DMS114 treated with DMSO at 0.1 percent for 48 hours (cell line): ENCODE data around the gene AUTS2.

Source experiments
- DNase-seq: peaks from one replicate; lab custom pipeline; 2025; ENCODE audit not compliant: unreplicated experiment; lab: John Stamatoyannopoulos, UW

The AUTS2 gene

DNA sequence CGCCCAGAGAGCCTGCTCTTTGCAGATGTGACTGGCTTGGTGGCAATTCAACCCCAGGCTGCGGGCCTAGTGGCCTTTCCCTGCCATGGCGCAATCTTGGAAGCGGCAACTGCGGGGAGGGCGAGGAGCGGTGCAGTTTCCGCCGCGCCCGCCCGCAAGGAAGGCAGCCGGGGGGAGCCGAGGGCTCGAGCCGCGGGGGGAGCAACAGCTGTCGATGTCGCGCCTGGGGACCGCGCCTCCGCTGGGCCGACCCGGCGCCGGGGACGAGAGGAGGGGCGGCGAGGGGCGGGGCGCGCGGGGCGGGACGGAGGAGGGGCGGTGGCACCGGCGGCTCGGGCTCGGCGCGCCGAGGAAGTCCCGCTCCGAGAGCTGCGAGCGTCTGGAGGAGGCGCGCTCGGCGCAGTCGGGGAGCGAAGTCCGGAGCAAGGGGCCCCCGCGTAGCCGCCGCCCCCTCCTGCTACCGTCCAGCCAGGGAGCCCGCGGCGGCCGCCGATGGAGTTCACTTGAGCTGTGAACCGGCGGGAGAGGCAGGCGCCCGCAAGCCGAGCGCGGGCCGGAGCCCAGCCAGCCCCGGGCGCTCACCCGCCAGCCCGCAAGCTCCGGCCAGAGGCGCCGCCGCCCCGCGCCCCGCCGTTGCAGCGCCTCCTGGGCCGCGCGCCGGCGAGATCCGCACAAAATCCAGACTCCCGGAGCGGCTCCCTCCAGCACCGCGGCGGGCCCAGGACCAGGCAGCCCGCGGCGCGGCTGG lies 1095.6 kb downstream of the AUTS2 start:
- peak; percentile 22 for DNase-seq

DNA sequence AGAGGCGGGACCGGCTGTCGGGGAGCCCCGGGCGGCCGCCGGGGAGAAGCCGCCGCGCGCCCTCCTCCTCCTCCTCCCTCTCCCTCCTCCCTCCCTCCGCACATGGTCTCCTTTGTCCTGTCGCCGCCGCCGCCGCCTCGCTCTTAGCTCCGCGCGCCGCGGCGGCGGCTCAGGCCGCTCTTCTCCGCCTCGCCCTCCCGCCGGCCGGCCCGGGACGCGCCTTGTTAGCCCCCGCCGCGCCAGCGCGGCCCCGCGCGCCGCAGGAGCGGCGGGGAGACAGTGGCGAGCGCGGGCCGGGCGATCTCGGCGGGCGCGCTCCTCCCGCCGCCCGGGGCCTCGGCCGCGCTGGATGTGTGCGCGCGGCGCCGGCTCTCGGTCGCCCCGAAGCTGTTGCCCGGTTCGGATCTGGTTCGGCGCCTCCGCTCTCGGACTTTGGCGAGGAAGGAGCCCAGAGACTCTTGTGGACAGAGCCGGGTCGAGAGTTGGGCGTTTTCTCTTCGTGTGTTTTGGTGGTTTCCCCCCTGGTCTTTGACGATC lies 1096.2 kb downstream of the AUTS2 start:
- DNase-seq, result no peak

DNA sequence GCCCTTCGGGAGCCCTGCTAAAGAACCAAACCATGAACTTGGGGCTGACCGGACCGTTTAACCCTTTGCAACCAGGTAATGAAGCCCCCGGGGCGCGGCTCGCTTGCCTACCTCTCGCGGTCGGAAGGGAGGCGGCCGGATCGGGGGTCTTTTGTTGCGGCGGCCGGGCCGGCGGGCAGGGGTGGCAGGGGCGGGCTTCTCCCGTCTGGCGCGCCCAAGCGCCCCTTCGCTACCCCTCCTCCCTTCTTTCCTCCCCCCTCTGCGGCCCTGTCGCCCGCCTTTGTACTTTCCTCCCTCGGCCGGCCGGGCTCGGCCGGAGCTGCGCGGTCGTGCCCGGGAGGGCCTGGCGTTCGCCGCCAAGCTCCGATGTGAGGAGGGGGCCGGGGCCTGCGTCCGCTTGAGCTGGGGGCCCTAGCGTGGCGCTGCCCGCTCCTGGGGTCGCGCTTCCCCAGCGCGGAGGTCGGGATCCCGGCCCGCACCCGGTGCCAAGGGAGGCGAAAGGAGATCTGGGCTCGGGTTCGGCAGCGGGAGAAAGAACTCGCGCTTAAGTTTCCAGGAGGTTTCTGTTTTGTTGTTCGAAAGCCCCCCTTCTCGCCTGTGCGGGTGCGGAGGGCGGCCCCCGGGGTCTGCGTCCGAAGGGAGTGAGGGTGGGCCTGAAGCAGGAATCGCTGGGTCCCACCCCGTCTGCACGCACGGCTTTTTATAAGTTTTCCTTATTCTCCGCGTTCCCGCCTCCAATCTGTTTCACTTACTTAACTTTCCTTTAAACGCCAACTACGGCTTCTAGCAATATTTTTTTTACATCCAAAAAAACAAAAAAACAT lies 1096.9 kb downstream of the AUTS2 start:
- no peak for DNase-seq

DNA sequence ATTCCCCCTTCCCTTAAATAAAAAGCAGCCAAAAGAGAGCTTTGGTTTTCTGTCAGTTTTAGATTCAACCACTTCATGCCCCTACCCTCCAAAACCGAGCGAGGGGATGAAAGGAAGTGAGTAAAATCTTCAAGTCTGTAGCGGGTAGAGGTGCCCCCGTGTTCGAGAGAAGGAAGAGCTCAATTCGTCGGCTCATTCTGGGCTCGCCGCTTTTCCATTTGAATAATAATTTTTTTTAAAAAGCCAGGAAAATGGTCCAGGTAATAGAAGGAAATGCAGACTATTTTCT lies 1097.5 kb downstream of the AUTS2 start:
- DNase-seq, result peak; percentile 22

DNA sequence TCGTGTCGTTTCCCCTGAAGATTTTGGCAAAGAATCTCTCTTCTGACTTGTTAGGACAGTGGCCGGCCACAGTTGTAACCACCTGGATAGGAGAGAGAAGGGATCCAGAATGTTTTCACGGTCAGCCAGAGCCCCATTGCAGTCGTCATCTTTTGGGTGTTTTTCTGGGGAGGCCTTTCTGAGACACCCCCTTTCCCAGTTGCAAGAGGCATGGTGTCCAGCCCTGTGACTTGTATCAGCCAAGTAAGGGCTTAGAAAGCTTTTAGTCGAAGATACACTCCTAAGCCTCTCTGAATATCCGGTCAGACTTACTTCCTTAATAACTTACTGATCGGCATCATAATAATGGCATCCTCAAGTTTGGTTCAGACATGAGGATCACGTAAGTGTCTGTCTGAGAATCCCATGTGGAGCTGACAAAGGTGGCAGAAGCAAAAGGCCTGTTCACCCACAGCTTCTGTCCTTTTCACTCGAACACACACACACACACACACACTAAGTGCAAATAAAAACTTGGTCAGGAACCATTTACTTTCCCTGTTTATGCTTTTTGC lies 1098.0 kb downstream of the AUTS2 start:
- DNase-seq, result peak; percentile 22

DNA sequence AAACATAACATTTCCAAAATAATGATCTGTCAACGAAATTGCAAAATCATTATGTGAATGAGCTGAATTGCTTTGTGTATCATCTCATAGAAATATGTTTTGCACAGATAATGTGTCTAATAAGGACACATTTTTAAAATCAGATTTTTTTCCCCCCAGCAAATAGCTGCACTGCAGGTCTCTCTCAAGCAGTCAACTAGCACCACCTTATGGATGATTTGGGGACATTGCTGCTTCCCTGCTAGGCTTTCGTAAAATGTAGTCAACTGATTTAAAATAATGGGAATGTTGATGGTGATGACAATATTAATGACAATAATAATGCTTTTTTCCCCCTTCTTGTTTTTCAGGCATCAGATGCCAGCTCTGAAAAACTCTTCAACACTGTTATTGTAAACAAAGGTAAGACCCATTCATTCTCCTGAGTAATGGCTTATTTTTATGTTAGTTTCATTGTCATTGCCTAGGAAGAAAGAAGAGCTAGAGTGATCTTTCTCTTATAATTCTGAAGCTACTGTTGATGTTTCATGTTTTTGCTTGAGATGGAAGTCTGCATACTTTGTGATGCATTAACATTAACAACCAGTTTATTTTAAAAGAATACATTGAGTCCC lies 1100.1 kb downstream of the AUTS2 start:
- DNase-seq, result peak; percentile 60

DNA sequence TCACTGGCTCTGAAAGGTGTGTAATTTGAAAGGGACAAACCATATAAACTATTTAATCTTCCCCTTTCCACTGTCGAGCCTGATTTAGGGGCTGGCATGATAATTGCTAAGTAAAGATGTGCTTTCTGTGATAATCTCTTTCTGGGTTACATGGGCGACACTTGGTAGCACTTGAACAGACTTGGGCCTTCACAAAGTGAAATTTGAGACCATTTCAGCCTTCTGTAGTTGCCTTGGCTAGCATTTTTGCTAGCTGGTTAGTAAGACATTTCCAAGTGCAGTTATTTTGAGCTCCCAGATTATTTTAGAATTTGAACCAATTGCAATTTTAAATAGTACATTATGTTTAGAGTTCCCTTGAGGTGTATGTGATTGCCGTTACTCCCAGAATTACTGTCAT lies 1101.0 kb downstream of the AUTS2 start:
- DNase-seq, result no peak

DNA sequence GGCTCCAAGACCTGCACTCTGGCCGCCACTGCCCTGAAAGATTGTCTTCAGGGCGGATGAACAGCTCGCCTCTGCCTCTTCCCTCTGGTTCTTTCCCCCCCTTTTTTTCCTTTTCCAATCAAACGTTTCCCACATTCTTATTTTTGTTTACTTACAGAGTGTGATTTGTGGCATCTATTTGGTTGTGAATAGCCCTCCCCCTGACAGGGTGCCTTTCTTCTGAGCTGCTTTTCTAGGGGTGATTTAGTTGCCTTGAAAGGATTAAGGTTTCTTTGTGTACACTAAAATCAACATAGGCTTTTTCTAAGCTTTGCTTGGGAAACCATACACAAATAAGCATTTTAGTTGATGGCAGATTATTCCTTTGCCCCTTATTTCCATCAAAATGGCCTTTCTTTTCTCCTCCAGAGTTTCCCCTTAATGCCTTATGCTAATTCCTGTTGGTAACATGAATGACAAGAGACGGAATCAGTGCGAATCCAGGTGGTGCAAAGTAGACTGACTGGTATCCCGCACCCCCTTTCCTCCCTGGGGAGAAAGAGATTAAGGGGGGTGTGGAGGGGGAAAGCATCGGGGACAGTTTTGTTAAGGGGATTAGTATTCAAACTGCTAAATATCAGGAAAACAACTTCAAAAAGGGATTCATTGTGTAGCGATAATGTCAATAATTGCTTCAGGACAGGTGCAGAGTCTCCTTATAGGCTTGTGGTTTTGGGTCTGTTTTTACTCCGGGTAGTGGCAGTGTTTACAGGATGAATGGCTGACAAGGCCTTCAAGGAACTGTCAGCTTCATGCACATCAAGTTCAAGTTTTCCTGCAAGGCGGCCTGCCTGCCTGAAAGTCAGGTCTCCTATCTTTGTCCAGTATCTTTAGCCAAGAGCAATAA lies 1102.0 kb downstream of the AUTS2 start:
- no peak for DNase-seq

DNA sequence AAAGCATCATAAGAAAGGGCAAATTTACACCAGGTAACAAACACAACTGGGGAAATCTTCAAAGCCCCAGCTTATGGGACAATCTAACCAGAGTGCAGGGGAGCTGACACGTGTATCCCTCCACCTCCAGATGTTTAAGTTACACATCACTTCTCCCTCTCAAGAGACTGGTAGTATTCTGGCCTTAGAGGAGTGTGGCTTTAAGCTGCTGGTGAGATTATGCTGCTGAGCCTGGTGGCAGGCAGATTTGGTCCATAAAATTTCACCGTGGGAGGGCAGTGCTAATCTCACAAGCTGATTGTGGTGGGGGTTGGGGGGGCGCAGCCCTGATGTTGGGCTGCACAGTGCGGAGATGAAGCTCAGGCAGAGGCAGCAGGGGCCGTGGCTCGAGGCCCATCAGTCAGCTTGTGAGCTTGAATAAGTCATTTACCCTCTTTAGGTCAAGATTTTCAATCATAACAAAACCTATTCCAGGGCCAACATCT lies 1102.7 kb downstream of the AUTS2 start:
- no peak for DNase-seq

DNA sequence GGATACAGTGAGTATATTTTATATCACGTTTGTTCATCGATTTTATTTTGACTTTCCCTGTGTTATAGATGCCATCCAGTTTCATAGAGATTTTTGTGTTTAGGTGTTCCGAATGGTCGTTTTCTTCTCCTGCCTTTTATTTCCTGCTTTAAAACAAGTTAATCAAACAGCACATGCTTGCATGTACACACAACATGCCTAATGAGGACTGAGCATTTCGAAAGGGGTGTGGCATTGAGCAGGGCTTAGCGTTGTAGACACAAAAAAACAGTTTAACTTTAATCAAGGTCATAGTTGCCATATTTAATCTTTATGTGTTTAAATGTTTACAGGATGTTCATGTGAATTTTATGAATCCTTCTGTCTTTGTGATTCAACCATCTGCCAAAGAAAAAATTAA lies 1103.2 kb downstream of the AUTS2 start:
- DNase-seq, result no peak

DNA sequence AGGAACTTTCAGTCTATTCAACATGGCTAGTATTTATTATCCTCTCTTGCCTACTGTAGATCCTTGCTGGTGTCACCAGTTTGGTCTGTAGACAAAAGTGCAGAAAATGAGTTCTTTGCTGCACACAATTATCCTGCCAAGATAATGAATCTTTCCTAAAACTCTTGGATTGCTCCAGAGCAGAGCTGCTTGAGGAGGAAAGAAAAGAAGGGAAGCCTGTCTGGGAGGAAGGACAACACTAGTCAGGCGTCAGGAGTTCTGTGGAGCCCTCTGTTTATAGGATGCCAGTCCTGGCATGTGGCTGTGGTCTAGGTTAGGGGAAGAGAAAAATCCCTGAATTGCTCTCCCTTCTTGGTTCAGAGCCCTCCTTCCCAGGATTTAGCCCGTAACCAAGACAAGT lies 1103.7 kb downstream of the AUTS2 start:
- DNase-seq, result no peak

DNA sequence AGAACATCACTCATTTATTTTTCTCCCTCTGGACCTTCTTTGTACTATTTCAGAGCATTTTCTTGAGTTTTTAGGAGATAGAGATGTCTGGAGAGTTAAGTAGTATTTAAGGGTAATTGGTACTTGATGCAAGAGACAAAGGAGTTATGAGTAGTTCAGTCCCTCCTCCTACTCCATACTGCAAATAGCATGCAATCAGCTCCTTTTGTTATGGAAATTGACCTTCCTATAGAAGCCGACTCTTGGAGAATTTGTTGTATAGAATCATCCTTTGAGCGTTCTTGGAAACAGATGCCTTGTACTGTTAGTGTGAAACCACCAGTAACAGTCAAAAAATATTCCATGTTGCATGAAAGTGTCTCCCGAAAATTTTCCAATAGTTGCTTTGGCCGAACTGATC lies 1105.5 kb downstream of the AUTS2 start:
- no peak for DNase-seq

DNA sequence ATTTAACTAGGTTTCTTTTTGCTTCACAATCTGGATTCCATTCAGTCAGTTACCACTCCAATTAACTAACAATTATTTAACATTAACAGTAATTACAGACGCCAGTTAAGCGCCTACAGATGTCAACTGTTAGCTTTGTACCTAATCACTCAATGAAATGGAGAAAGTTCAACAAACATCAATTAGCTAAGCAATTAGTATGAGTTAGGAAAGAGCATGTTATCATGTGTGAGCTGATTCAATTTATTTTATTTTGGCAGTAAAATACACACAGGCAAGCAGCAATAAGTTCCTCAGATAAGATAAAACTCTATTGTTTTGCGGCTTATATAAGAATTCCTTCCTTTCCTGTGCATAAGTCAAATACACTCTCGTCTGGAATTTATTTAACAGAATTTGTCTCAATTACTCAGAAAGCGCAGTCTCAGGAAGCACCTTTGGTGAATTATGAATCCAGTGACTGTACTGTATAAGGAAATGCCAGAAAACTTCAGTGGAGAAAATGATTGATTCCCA lies 1106.6 kb downstream of the AUTS2 start:
- DNase-seq, result no peak

DNA sequence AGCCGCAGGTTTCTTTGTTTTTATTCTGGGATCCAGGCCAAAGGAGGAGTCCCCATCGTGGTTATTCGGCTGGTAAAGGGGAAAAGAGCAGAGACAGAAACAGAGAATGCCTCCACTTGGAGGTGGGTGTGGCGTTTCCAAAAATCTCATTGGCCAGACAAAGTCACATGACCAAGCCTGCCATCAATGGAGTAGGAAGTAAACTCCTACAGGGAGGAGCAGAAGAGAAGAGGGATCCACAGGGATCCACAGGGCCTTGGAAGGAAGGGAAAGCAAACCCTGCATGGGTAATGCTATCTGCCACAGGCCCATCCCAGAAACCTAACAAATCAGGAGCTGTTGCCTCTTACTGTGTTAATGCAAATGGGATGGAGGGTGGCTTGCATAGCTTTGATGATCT lies 1107.9 kb downstream of the AUTS2 start:
- no peak for DNase-seq

DNA sequence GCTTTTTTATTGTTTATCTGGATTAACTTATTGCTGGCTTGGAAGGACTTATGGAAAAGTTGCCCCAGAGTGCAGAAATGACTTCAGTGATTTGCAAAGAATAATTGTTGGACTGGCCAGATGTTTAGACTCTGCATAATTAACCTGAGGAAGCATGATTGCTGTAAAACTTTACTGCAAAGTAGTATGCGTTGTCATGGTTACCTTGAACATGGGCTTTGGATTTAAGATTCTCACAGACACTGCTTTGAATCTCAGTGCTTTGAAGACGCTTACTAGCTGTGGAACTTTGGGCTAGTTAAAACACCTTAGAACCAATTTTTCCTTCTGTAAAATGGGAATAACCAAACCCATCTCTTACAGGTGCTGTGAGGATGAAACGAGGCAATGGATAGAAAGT lies 1108.4 kb downstream of the AUTS2 start:
- DNase-seq, result no peak

DNA sequence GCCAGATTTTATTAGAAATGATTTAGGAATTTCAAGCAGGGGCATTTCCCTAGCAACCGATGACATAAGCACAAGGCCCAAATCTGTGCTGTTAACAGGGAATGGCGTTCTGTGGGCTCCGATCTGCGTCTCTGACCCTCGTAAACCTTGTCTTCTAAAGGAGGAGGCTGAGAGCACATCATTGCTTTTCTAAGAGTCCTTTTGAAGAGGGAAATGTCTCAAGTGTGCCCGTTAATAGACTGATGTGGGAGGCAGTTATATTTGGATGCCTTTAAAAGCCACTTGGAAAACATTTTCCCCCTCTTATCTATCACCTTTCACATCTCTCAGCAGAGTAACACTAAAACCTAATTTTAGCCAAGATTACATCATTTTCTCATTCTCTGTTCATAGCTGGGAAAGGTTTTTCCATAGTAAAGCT lies 1109.6 kb downstream of the AUTS2 start:
- DNase-seq, result no peak

DNA sequence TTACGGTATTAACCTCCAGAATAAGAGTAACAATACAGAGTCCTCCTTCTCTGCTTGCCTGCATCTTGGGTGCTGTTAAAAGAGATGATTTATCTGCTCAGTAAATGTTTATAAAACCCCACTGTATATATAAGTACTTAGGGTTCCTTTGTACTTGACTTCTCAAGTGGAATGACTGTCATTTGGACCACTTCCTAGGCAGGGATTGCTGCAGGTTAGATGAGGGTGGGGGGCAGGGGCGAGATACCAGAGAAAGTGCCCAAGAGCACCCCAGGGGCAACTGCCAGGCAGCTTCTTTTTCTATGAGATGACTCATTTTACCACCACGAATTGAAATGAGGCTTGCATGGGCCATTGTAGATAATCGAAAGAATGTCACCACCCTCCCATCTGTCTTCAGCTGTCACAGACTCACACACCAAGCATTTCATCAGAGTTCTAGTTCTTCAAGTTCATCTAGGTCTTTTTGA lies 1111.8 kb downstream of the AUTS2 start:
- no peak for DNase-seq

DNA sequence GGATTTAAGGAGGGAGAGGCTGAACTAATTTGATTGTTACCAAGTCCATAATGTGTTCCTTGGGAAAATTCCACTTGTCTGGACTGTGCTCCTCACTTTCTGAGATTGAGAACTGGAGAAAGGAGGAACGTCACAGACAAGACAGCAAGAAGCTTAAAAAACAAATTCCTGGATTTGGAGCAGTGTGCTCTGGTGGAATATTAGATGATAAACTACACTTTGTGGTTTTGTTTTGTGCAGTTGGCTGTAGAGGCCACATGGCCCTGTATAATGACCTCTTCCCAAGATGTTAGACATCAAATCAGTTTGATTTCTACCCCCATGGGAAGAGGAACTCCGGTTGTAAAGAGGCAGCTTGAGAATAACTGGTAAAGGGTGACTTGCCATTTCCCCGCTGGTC lies 1112.4 kb downstream of the AUTS2 start:
- DNase-seq, result no peak

DNA sequence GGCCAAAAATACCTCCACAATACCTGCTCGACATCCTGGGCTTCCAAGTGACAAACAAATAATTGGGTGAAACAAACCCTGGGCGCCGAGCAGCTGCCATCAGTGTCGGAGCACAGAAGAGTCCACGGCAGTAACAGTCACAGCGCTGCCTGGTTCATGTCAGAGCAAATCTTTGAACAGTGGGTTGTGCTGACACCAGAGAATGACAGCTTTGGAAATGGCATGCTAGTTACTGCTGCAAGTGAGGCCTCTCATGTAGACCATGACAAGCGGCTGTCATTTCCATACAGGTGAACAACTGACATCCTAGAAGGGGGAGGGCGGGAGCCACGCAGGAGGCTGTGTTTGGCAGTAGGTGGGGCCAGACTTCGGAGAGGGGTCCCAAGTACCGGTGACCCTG lies 1113.2 kb downstream of the AUTS2 start:
- DNase-seq, result no peak

DNA sequence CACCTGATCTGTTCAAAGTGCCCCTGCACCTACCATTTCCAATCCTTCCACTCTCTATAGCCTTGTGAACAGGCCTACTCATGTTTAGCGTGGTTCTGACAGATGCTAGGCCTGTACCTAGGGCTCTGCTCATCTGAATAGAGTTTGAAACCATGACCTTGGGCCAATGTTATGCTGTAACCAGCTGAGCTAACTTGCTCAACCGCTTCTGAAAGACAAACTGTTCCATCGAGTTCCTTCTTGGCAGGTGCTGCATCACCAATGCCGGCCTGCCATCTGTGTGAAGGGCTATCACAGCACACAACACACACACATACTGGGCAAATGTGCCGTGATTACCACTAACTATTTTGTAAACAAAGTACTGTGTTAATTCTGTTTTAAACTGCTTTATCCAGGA lies 1114.7 kb downstream of the AUTS2 start:
- DNase-seq, result no peak
